Sigmoid colon (tissue), 7 donors: ENCODE measurements around the gene PAQR8. TPM values are rescaled to one million over a fixed set of nuclear protein-coding genes. Genes with fewer than 3 reads are reported as not detected.

ENCODE experiments used
- DNase-seq: peaks from one replicate; pipeline ENCODE4 v3.0.0-alpha.2; 2019
- H3K27ac ChIP-seq, 4 donors: fragments of 200-600 bp; sonication (generic); one replicate each; pipeline ENCODE4 v1.5.1; 2016 to 2019; ENCODE audit warnings: mild to moderate bottlenecking in 1 of 4
- H3K27me3 ChIP-seq, 3 donors: fragments of 200-600 bp; sonication (generic); one replicate each; pipeline ENCODE4 v1.5.1; 2019; ENCODE audit warnings: mild to moderate bottlenecking in 1 of 3
- H3K36me3 ChIP-seq, 4 donors: fragments of 200-600 bp; sonication (generic); one replicate each; pipeline ENCODE4 v1.5.1; 2016 to 2019
- H3K4me1 ChIP-seq, 4 donors: fragments of 200-600 bp; sonication (generic); one replicate each; pipeline ENCODE4 v1.5.1; 2017 to 2019
- H3K4me3 ChIP-seq, 4 donors: fragments of 200-600 bp; sonication (generic); one replicate each; pipeline ENCODE4 v1.5.1; 2017 to 2019; ENCODE audit warnings: mild to moderate bottlenecking in 2 of 4, moderate library complexity in 1 of 4
- H3K9me3 ChIP-seq, 4 donors: fragments of 200-600 bp in 3 of 4; sonication (generic) in 3 of 4; one replicate each; pipeline versions ENCODE4 v1.5.1 to v1.6.1; 2013 to 2019
- CTCF ChIP-seq, 4 experiments: fragments of 450-650 bp in 3 of 4; fragments of 200-600 bp in 1 of 4; IDR thresholded peaks; one replicate each; pipeline ENCODE4 v1.5.1; 2016 to 2019; ENCODE audit warnings: antibody characterized with exemption in 4 of 4, mild to moderate bottlenecking in 3 of 4, moderate library complexity in 2 of 4
- EP300 ChIP-seq, 4 donors: sonication (generic); formaldehyde crosslinking; IDR thresholded peaks; one replicate each; pipeline ENCODE4 v1.6.1; 2017; ENCODE audit warnings: antibody characterized with exemption in 4 of 4
- POLR2A ChIP-seq, 2 donors: fragments of 450-650 bp; IDR thresholded peaks; one replicate each; pipeline ENCODE4 v1.6.1; 2016; ENCODE audit warnings: antibody characterized with exemption in 2 of 2, mild to moderate bottlenecking in 2 of 2, moderate library complexity in 2 of 2
- POLR2AphosphoS5 ChIP-seq, 4 donors: sonication (generic); formaldehyde crosslinking; IDR thresholded peaks; one replicate each; pipeline ENCODE4 v1.6.1; 2017; ENCODE audit warnings: antibody characterized with exemption in 4 of 4
- WGBS, 2 donors: extraction: QIAGEN DNeasy Blood & Tissue Kit; methylation state at CpG; one replicate each; pipeline ENCODE4 v1.1.7; 2013; 5-methylcytosine and 5-hydroxymethylcytosine counted together
- intact Hi-C: fragments of 100-400 bp; cut with DNase I; formaldehyde crosslinking; loops from one replicate; pipeline ENCODE4 v1.15.1; 2023
- polyA plus RNA-seq, 3 donors: library from polyadenylated mRNA; stranded (reverse); fragments of 200-250 nt; gene quantifications; one replicate each; pipeline ENCODE4 v1.2.3, GENCODE V29; 2013
- total RNA-seq, 4 donors: library from RNA; depleted of rRNA; stranded (reverse); fragments of >200 nt; gene quantifications; one replicate each; pipeline ENCODE4 v1.1.0, GENCODE V29; 2016
- donor health status: healthy with polysubstance abuse.
- donor health status: Bipolar disorder and iron deficiency.
- donor health status: healthy.

The PAQR8 gene
- total and polyA plus RNA-seq, 7 donors, result 12.2 to 49.2 (median 15.6) TPM

- intact Hi-C loops, result no loop called here
- no peak overlapping the region for H3K4me3 ChIP-seq
- no peak for DNase-seq
- H3K27ac ChIP-seq, result peak overlapping the region; percentile 38 to 69 (median 60)
- no peaks in the 10 kb centered on the region for H3K27me3 ChIP-seq
- TF ChIP-seq EP300 (IDR thresholded peaks at IDR 0.05), result no peak
- no peak for TF ChIP-seq POLR2AphosphoS5 (IDR thresholded peaks at IDR 0.05)
- no peak for TF ChIP-seq CTCF (IDR thresholded peaks at IDR 0.05)
- TF ChIP-seq POLR2A (IDR thresholded peaks at IDR 0.05), result no peak
- peaks cover 0 to 29% (median 23%) of the 10 kb centered on the region in 4 donors for H3K4me1 ChIP-seq
- 4 to 21% methylated on average over 4 of the region's 4 CpGs for WGBS, 2 donors
- no peaks in the 10 kb centered on the region for H3K9me3 ChIP-seq
- no peaks in the 10 kb centered on the region for H3K36me3 ChIP-seq
Observed at GRCh38 chr6:52390361-52390727, 28.4 kb downstream of the PAQR8 start.

GRCh38 chr6:52391599-52391998, 29.6 kb downstream of the PAQR8 start:
- Histone ChIP-seq H3K4me3 (no peak overlapping the region), H3K36me3 (no peaks in the 10 kb centered on the region), H3K9me3 (no peaks in the 10 kb centered on the region), H3K27me3 (no peaks in the 10 kb centered on the region), H3K27ac (no peak overlapping the region), H3K4me1 (peaks cover 0 to 29% (median 23%) of the 10 kb centered on the region in 4 donors)
- no peak for DNase-seq
- no peak for TF ChIP-seq POLR2A (IDR thresholded peaks at IDR 0.05)
- TF ChIP-seq POLR2AphosphoS5 (IDR thresholded peaks at IDR 0.05), result no peak
- TF ChIP-seq CTCF (IDR thresholded peaks at IDR 0.05), result no peak
- TF ChIP-seq EP300 (IDR thresholded peaks at IDR 0.05), result no peak
- intact Hi-C loops, result no loop called here
- WGBS, 2 donors, result 69 to 87% methylated on average over 1 of the region's 1 CpG

GRCh38 chr6:52392944-52393343, 31.0 kb downstream of the PAQR8 start:
- H3K4me1 ChIP-seq, result peaks cover 0 to 29% (median 23%) of the 10 kb centered on the region in 4 donors
- DNase-seq, result no peak
- no peaks in the 10 kb centered on the region for H3K27me3 ChIP-seq
- H3K36me3 ChIP-seq, result no peaks in the 10 kb centered on the region
- TF ChIP-seq CTCF (IDR thresholded peaks at IDR 0.05) (no peak), EP300 (IDR thresholded peaks at IDR 0.05) (no peak), POLR2AphosphoS5 (IDR thresholded peaks at IDR 0.05) (no peak), POLR2A (IDR thresholded peaks at IDR 0.05) (no peak)
- intact Hi-C loops, result no loop called here
- H3K4me3 ChIP-seq, result no peak overlapping the region
- 57 to 80% methylated on average over 1 of the region's 1 CpG for WGBS, 2 donors
- no peak overlapping the region for H3K27ac ChIP-seq
- no peaks in the 10 kb centered on the region for H3K9me3 ChIP-seq

GRCh38 chr6:52393780-52394179, 31.8 kb downstream of the PAQR8 start:
- DNase-seq, result no peak
- H3K4me1 ChIP-seq, result peaks cover 0 to 22% (median 17%) of the 10 kb centered on the region in 4 donors
- intact Hi-C loops, result no loop called here
- WGBS, 2 donors, result 96 to 97% methylated on average over 1 of the region's 1 CpG
- H3K4me3 ChIP-seq, result no peak overlapping the region
- no peak overlapping the region for H3K27ac ChIP-seq
- H3K36me3 ChIP-seq, result no peaks in the 10 kb centered on the region
- H3K27me3 ChIP-seq, result no peaks in the 10 kb centered on the region
- no peaks in the 10 kb centered on the region for H3K9me3 ChIP-seq
- TF ChIP-seq POLR2A (IDR thresholded peaks at IDR 0.05) (no peak), EP300 (IDR thresholded peaks at IDR 0.05) (no peak), POLR2AphosphoS5 (IDR thresholded peaks at IDR 0.05) (no peak), CTCF (IDR thresholded peaks at IDR 0.05) (no peak)

GRCh38 chr6:52394251-52394666, 32.3 kb downstream of the PAQR8 start:
- TF ChIP-seq POLR2A (IDR thresholded peaks at IDR 0.05) (no peak), EP300 (IDR thresholded peaks at IDR 0.05) (no peak), POLR2AphosphoS5 (IDR thresholded peaks at IDR 0.05) (no peak), CTCF (IDR thresholded peaks at IDR 0.05) (no peak)
- peaks cover 0 to 18% (median 13%) of the 10 kb centered on the region in 4 donors for H3K4me1 ChIP-seq
- no peak for DNase-seq
- whole genome bisulfite sequencing, 2 donors, result 69 to 80% methylated on average over 4 of the region's 4 CpGs
- H3K27me3 ChIP-seq, result no peaks in the 10 kb centered on the region
- H3K36me3 ChIP-seq, result no peaks in the 10 kb centered on the region
- intact Hi-C loops, result no loop called here
- H3K9me3 ChIP-seq, result no peaks in the 10 kb centered on the region
- H3K4me3 ChIP-seq, result no peak overlapping the region
- H3K27ac ChIP-seq, result no peak overlapping the region
